IMR-90 (cell line): ENCODE measurements around the gene CCDC88C.

ENCODE experiments used
- CHD1 ChIP-seq: IDR thresholded peaks from 2 replicates; pipeline ENCODE4 v1.6.1; 2012; ENCODE audit warnings: low read depth, low read length, improper control_type of control experiment
- POLR2A ChIP-seq: IDR thresholded peaks from 2 replicates; pipeline ENCODE4 v1.6.1; 2012; ENCODE audit warnings: mild to moderate bottlenecking, low read depth, low read length
- RAD21 ChIP-seq: IDR thresholded peaks from 2 replicates; pipeline ENCODE4 v1.6.1; 2012; ENCODE audit warnings: low read length, improper control_type of control experiment
- TF ChIP-seq, protein P1 (sequence below): conservative IDR thresholded peaks from 2 replicates; pipeline ENCODE4 v1.5.1; 2012; ENCODE audit warnings: mild to moderate bottlenecking, low read depth, low read length, improper control_type of control experiment

DNA sequence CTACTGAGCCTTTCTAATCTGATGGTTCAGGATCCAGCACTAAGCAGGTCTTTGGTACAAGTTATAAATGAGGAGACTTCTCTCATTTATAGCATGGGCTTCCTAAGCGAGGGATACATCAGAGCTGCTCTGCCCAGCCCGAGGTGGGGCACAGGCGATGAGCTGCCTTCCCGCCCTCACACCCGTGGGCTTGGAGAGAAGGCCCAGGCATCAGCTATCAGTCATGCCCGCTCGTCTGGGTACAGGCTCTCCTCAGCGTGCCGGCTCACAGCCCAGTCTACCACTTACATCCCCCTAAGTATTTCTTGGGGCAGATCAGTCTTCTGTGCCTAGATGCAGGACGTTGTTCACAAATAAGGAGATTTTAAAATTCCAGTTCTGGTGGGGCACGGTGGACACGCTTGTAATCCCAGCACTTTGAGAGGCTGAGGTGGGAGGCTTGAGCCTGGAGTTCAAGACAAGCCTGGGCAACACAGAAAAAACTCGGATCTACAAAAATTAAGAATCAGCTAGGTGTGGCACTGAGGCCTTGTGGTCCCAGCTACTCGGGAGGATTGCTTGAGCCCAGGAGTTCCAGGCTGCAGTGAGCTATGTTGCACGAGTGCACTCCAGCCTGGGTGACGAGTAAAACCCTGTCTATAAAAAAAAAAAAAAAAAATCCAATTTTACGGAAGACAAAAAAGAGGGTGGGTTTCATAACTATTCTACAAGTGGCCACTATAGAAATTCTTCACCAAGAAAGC, 57.0 kb downstream of the CCDC88C start:
- TF ChIP-seq, protein P1, sequence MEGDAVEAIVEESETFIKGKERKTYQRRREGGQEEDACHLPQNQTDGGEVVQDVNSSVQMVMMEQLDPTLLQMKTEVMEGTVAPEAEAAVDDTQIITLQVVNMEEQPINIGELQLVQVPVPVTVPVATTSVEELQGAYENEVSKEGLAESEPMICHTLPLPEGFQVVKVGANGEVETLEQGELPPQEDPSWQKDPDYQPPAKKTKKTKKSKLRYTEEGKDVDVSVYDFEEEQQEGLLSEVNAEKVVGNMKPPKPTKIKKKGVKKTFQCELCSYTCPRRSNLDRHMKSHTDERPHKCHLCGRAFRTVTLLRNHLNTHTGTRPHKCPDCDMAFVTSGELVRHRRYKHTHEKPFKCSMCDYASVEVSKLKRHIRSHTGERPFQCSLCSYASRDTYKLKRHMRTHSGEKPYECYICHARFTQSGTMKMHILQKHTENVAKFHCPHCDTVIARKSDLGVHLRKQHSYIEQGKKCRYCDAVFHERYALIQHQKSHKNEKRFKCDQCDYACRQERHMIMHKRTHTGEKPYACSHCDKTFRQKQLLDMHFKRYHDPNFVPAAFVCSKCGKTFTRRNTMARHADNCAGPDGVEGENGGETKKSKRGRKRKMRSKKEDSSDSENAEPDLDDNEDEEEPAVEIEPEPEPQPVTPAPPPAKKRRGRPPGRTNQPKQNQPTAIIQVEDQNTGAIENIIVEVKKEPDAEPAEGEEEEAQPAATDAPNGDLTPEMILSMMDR: no peak
- TF ChIP-seq POLR2A (no peak), RAD21 (no peak), CHD1 (no peak)
